Suprapubic skin (tissue), 4 donors: ENCODE results near the gene PHETA2. TPM values are rescaled to one million over a fixed set of nuclear protein-coding genes. Genes with fewer than 3 reads are reported as not detected.

Source experiments
- DNase-seq, 2 donors: peaks; one replicate each; pipeline ENCODE4 v3.0.0-alpha.2; 2019; ENCODE audit warnings: low spot score in 2 of 2
- H3K27ac ChIP-seq: fragments of 200-600 bp; sonication (generic); one replicate; pipeline ENCODE4 v1.5.1; 2019
- H3K27me3 ChIP-seq: fragments of 200-600 bp; sonication (generic); one replicate; pipeline ENCODE4 v1.5.1; 2019
- H3K36me3 ChIP-seq: fragments of 200-600 bp; sonication (generic); one replicate; pipeline ENCODE4 v1.5.1; 2019
- H3K4me1 ChIP-seq: fragments of 200-600 bp; sonication (generic); one replicate; pipeline ENCODE4 v1.5.1; 2019
- H3K4me3 ChIP-seq: fragments of 200-600 bp; sonication (generic); one replicate; pipeline ENCODE4 v1.5.1; 2019; ENCODE audit warnings: mild to moderate bottlenecking
- H3K9me3 ChIP-seq: fragments of 200-600 bp; sonication (generic); one replicate; pipeline ENCODE4 v1.5.1; 2019
- CTCF ChIP-seq, 2 donors: fragments of 200-600 bp in 1 of 2; fragments of 450-650 bp in 1 of 2; sonication (generic) in 1 of 2; IDR thresholded peaks; one replicate each; pipeline ENCODE4 v1.5.1; 2016 to 2019; ENCODE audit warnings: antibody characterized with exemption in 2 of 2, mild to moderate bottlenecking in 1 of 2, moderate library complexity in 1 of 2
- EP300 ChIP-seq: sonication (generic); formaldehyde crosslinking; IDR thresholded peaks from one replicate; pipeline ENCODE4 v1.6.1; 2017; ENCODE audit warnings: antibody characterized with exemption
- POLR2A ChIP-seq, 2 donors: fragments of 450-650 bp; IDR thresholded peaks; one replicate each; pipeline ENCODE4 v1.6.1; 2017; ENCODE audit warnings: antibody characterized with exemption in 2 of 2, mild to moderate bottlenecking in 2 of 2, moderate library complexity in 2 of 2
- POLR2AphosphoS5 ChIP-seq, 3 donors: sonication (generic); formaldehyde crosslinking; IDR thresholded peaks; one replicate each; pipeline ENCODE4 v1.6.1; 2017; ENCODE audit warnings: antibody characterized with exemption in 3 of 3
- WGBS: methylation state at CpG from one replicate; pipeline ENCODE4 v1.1.5; 2018; 5-methylcytosine and 5-hydroxymethylcytosine counted together
- total RNA-seq, 4 donors: library from RNA; depleted of rRNA; stranded (reverse); fragments of >200 nt; gene quantifications; one replicate each; pipeline ENCODE4 v1.1.0, GENCODE V29; 2016

Gene PHETA2
- total RNA-seq, 4 donors from 2014 or later, result 7.1 to 11.4 (median 8.0) TPM

- H3K4me1 ChIP-seq, result peaks cover 41% of the 10 kb centered on the region
- H3K27ac ChIP-seq, result peak overlapping the region; percentile 98
- H3K4me3 ChIP-seq, result peak overlapping the region; percentile 63
- H3K9me3 ChIP-seq, result no peaks in the 10 kb centered on the region
- under 1% methylated on average over 14 of the region's 14 CpGs for WGBS
- H3K27me3 ChIP-seq, result no peaks in the 10 kb centered on the region
- peak in 1 of 2 donors; percentile 73 for DNase-seq
- TF ChIP-seq EP300 (no peak), CTCF (IDR thresholded peaks at IDR 0.05) (no peak), POLR2AphosphoS5 (IDR thresholded peaks at IDR 0.05) (no peak), POLR2A (IDR thresholded peaks at IDR 0.05) (no peak)
- peaks cover 36% of the 10 kb centered on the region for H3K36me3 ChIP-seq
Observed at GRCh38 chr22:42080287-42080686, 6.2 kb downstream of the PHETA2 start.

GRCh38 chr22:42083119-42083518 lies 9.1 kb downstream of the PHETA2 start:
- peaks cover 30% of the 10 kb centered on the region for H3K4me1 ChIP-seq
- 96% methylated on average over 4 of the region's 4 CpGs for WGBS
- no peaks in the 10 kb centered on the region for H3K9me3 ChIP-seq
- no peak overlapping the region for H3K4me3 ChIP-seq
- no peaks in the 10 kb centered on the region for H3K27me3 ChIP-seq
- H3K27ac ChIP-seq, result no peak overlapping the region
- H3K36me3 ChIP-seq, result peaks cover 44% of the 10 kb centered on the region
- no peak for TF ChIP-seq POLR2AphosphoS5 (IDR thresholded peaks at IDR 0.05)
- TF ChIP-seq EP300, result no peak
- no peak for TF ChIP-seq CTCF (IDR thresholded peaks at IDR 0.05)
- no peak for TF ChIP-seq POLR2A (IDR thresholded peaks at IDR 0.05)
- peak in 1 of 2 donors; percentile 34 for DNase-seq

GRCh38 chr22:42084874-42085273 lies 10.8 kb downstream of the PHETA2 start:
- Histone ChIP-seq H3K4me3 (no peak overlapping the region), H3K9me3 (no peaks in the 10 kb centered on the region), H3K4me1 (peaks cover 30% of the 10 kb centered on the region), H3K27ac (no peak overlapping the region), H3K36me3 (peaks cover 44% of the 10 kb centered on the region), H3K27me3 (no peaks in the 10 kb centered on the region)
- peak; percentile 40 to 65 for DNase-seq
- TF ChIP-seq CTCF (IDR thresholded peaks at IDR 0.05) (no peak), EP300 (no peak)
- 98% methylated on average over 8 of the region's 8 CpGs for WGBS

- DNase-seq, result peak in 1 of 2 donors; percentile 1
- Histone ChIP-seq H3K36me3 (peaks cover 44% of the 10 kb centered on the region), H3K27ac (no peak overlapping the region), H3K9me3 (no peaks in the 10 kb centered on the region), H3K4me3 (no peak overlapping the region), H3K27me3 (no peaks in the 10 kb centered on the region), H3K4me1 (peaks cover 26% of the 10 kb centered on the region)
- WGBS, result 74% methylated on average over 6 of the region's 6 CpGs
- TF ChIP-seq CTCF (IDR thresholded peaks at IDR 0.05) (no peak), POLR2AphosphoS5 (IDR thresholded peaks at IDR 0.05) (no peak), POLR2A (IDR thresholded peaks at IDR 0.05) (no peak)
Observed at GRCh38 chr22:42086051-42086450, 12.0 kb downstream of the PHETA2 start.

GRCh38 chr22:42090596-42091454 lies 16.8 kb downstream of the PHETA2 start, which contains the start of gene NDUFA6:
Gene NDUFA6 (minus strand): TSS chr22:42090772. CDS start chr22:42090744, 28 bp downstream.
- peak within 1 kb of the TSS; percentile 94 for H3K4me3 ChIP-seq
- H3K36me3 ChIP-seq, result peaks cover 12% of the 10 kb centered on the region
- H3K4me1 ChIP-seq, result peaks cover 24% of the 10 kb centered on the region
- peak within 1 kb of the TSS; percentile 99 for H3K27ac ChIP-seq
- peak; percentile 99 to 100 for DNase-seq
- no peaks in the 10 kb centered on the region for H3K9me3 ChIP-seq
- TF ChIP-seq CTCF (IDR thresholded peaks at IDR 0.05) (peak; percentile 95 to 96), EP300 (no peak), POLR2AphosphoS5 (IDR thresholded peaks at IDR 0.05) (peak; percentile 30 to 78 (median 71)), POLR2A (IDR thresholded peaks at IDR 0.05) (peak; percentile 88 to 92)
- 0% methylated on average over 9 of the region's 71 CpGs for WGBS
- H3K27me3 ChIP-seq, result no peaks in the 10 kb centered on the region
